ENCODE data around the gene GABARAP.

The GABARAP gene

DNA sequence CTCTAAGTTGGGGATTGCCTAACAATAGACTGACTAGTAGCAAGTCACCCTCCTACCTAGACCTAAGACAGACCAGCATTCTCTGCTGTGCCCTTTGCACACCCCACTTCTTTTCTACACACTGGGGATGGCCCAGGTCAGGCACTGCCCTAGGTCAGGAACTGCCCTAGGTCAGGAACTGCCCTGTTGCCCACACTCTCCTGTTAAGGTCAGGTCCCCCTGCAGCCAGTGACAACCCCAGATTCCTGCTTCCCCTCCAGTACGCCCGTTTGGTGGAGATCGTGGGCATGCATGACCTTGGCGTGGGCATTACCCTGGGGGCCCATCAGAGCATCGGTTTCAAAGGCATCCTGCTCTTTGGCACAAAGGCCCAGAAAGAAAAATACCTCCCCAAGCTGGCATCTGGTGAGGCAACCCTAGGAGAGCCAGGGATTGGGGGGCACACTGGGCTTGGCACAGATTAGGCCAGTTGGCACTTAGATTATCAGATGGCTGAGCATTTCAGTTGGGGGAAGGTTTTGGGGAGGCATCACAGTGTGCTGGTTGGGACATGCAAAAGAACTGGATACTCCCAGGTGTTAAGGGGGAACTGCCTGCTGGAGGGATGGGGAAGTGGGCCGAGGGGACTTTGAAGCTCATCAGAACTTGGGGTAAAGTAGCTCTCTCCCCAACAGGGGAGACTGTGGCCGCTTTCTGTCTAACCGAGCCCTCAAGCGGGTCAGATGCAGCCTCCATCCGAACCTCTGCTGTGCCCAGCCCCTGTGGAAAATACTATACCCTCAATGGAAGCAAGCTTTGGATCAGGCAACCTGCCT is 20.8 kb downstream of the GABARAP start:
- no peak for DNase-seq

DNA sequence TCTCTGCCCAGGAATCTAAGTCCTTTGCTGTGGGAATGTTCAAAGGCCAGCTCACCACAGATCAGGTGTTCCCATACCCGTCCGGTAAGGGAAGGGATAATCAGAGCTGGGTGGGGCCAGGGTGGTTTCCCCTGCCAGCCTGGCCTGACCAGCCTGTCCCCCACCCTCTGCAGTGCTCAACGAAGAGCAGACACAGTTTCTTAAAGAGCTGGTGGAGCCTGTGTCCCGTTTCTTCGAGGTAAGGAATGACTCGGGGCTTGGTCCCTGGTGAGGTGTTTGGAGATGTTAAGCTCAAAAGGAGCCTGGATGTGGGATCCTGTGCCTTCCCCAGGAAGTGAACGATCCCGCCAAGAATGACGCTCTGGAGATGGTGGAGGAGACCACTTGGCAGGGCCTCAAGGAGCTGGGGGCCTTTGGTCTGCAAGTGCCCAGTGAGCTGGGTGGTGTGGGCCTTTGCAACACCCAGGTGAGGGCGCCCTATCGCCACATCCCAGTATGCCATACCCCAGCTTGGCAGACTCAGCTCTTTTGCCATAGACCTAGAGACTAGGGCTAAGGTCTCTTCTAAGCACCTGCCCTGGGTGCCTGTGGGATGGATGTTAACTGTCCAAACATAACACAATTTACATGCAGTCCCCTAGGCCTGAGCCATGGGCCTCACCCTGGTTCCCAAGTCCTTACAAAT is 21.5 kb downstream of the GABARAP start:
- peak; percentile 60 for DNase-seq

DNA sequence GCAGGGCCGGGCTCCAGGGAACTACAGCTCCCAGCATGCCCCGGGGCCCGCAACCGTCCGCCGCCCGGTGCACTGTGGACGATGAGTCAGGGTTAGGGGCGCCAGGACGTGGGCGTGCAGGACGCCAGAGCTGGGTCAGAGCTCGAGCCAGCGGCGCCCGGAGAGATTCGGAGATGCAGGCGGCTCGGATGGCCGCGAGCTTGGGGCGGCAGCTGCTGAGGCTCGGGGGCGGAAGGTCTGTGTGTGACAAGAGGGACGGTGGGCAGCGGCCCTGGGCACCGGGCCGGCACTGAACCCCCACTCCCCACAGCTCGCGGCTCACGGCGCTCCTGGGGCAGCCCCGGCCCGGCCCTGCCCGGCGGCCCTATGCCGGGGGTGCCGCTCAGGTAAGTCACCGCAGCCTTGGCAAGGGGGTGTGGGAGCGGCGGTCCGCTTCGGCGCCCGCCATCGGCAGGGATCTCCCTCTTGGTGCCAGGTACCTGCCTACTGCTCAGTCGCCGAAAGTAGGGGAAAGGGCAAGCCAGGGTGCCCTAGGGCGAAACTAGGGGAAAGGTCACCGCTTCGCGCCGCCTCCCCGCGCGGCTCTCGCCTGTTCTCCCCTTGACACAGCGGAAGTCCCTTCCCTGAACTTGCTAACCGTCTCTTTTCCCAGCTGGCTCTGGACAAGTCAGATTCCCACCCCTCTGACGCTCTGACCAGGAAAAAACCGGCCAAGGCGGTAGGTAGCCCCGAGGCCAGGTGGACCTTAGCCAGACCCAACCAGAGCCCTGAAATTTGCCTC is 22.2 kb downstream of the GABARAP start, which contains the start of the genes ACADVL and DLG4:
Gene ACADVL, plus strand, starts transcription at position 127 of the 781 bp plus-strand sequence. Its CDS starts 47 bp downstream, at position 174.
Gene DLG4, minus strand, starts transcription at position 25 of the 781 bp plus-strand sequence.
- peak; percentile 89 for DNase-seq

DNA sequence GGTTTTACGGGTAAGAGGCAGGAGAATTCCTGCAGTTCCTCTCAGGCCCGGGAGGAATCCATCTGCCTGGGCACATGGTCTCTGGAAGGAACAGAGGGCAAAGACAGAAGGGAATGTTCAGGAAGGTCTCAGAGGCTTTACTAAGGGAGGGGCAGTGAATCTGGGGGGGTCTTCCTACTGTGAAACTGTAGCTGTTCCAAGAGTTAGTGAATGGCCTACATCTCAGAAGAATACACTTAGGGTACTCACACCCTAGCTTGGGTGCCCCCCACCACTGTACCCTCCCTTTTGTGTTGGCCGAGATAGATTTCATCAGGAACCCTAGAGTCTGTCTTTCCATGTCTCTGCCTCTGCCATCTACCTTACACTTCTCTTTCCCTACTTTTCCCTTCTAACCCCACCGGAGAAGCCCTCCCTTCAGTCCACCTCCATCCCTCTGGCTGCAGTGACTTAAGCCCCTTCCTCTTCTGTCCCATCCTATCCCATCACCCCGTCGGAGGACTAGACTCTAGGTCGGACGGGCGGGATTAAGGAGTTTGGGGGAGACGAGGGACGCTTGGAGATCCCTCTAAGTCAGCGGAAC is 22.9 kb downstream of the GABARAP start:
- DNase-seq: no peak

DNA sequence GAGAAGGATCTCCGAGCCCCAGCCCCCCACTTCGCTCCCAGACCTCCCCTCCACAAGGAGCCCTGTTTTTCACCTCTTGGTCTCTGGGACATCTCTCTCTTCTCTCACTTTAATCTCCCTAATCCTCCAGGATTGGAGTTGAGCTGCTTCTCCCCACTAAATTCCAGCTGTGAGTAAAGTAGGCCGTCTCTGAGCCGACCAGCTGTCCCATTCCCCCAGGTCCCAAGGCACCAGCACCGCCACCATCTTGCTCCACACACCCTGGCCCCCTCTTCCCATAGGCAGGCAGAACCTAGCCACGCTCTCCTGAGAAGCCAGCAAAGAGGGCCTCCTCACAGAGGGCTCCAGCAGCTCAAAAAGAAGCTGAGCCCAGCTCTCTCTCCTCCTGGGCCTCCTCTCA is 23.5 kb downstream of the GABARAP start:
- no peak for DNase-seq

DNA sequence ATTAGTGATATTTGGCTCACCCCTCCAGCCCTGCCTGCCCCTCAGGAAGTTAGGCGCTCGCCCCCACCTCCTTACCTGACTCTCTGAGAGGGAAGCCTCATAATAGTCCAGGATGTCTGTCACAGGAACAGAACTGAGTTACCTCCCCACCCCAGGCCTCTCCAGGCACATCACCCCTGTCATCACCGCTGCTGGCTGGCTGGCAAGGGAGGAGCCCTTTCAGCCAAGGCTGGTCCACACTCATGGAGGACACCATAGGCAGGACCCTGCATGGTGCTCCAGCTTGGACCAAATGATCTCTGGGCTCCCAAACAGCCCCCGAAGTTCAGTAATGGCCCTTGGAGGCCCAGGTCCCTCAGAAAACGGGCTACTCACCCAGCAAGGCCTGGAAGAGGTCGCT is 24.1 kb downstream of the GABARAP start:
- no peak for DNase-seq

DNA sequence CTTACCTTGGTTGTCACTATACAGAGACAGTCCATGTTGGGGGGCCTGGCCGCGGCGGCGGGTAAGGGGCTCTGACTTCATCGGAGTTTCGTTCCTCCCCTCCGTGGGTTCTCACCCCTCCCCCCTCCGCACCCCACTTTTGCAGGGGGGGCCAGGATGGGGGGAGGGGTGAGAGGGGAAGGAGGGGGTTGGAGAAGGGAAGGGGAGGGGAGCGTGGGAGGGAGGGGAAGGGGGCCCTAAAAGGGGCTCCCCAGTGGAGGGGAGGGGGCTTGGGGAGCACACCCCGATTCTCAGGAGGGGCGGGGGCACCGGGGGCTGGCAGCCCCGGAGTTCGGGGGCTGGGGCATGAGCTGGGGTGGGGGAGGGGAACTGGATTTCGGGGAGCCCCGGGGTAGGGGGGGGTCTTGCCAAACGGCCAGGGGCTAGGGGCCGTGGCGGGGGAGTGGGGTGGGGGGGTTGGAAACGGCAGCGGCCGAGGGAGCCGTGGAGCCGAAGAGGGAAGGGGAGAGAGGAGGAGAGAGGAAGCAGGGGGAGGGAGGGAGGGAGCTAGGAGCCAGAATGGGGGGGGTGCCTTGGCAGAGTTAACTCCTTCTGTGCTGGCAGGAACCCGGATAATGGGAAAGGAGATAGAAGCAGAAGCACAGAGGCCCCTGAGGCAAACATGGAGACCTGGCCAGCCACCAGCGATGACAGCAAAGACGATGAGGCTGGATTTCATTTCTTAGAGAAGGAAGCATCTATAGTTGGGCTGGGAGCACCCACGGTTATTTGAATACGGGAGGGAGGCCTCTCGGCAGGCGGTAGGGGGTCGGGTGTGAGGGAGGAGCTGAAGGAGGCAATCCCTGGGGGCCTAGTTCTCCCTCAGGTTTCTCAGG is 24.9 kb downstream of the GABARAP start:
- peak; percentile 60 for DNase-seq

DNA sequence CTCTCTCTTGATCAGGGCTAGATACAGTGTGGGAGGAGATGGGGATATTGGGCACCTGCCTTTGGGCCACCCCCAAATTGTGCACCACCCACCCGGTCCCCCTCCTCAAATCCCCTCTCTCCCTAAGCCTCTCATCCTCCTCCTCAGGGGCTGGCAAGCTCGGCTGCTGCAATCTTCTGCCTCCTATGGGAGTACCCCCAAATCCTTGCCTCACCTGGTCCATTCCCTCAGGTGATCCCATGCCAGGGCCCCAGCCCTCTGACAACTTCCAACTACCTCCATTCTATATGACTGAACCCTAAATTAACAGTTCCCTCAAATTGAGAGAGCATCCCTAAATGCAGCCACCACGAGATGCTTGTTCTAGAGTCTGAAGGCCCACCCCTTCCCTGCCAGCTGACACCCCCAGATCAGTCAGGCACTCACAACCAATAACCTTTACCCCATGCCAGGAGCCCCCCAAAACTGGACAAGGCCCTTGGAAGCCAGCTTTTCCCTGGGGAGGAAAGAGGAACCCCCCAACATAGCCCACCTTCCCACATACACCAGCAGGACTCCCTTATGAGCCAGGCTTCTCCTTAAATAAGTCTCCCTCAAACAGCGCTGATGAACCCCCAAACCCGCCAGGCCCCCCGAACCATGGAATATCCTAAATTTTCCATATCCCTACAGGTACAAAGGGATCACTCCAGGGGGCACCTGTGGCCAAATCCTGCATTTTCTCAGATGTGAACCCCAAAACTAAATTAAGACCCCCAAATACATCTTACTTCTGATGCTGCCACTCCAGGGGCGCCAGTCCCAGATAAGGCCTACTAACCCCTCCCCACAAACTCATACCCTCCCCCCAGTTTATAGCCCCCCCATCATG is 25.8 kb downstream of the GABARAP start:
- DNase-seq: no peak

DNA sequence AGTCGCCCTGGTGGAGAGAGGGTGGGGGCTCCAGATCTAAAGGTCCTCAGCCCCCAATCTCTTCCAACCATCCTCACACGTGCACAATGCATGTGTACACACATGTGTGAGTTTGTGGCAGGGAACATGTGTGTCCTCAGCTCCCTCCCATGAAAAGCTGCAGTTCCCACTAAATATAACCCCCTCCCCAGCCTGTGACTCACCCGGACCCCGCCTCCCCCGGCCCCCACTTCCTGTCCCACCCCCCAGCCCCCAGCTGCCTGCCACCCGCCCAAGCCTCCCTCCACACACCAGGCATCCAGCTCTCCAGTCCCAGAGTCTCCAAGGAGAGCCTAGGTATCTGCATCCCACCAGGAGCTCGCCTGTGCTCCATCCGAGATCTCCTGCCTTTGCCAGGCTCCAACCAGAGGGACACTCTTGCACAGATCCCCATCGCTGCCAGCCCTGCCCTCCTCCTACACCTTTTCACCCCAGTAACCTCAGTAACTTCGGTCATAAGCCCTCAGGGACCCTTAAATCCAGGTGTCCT is 26.5 kb downstream of the GABARAP start:
- DNase-seq: no peak

DNA sequence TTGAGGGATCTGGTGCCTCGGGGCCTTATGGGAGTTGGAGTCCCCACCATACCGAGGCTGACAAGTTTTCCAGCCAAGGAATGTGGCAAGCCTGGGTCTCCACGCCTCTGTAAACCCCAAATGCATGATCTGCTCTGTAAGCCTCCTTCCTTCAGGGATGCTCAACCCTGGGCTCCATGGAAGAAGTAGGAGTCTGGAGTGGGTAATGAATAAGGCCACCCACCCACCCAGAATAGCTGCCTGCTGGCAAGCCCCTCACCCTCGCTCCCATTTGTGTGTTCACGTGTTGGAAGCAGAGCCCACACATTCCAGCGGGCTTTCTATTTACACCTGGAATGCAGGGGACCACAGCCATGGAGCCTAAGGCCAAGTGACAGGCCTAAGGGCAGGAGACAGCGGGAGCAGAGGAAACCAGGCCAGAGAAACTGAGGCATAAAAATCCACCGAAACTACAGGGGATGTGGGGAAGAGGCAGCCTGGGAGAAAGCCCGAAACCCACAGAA is 27.1 kb downstream of the GABARAP start:
- DNase-seq: no peak

DNA sequence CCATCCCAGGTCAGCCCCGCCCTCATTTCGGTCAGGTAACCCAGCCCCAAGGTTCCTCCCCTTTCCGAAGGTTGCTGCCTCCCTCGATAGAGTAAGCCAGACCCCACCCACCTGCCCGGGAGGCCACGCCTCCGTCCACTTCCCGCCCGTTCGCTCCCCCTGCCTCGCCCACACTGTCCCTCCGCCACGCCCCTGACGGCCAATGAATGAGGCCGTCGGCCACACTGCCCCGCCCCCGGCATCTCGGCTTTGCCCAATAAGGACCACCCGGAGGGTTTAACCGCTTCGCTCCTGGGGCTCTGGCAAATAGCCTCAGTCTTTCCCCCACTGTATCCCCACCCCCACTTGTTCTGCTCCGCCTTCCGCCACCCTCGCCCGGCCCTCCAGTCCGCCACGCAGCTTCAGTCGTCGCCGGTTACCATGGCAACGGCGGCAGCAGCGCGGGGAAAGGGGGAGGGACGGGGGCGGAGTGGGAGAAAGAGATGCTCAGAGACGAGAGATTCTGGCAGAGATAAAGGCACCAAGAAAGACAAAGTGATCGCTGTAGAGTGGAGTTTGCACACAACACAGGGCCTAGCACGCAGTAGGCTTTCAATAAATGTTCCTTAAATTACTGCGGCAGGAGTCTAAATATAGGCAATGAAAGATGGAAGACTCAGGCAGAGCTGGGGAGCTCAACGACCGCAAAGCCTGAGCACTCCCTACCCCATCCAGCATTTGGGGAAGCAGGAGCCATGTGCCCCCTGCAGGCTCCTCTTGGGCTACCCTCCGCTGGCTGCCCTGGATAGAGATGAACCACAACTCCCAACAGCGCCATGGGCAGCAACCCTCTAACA is 27.7 kb downstream of the GABARAP start:
- DNase-seq: peak; percentile 94

DNA sequence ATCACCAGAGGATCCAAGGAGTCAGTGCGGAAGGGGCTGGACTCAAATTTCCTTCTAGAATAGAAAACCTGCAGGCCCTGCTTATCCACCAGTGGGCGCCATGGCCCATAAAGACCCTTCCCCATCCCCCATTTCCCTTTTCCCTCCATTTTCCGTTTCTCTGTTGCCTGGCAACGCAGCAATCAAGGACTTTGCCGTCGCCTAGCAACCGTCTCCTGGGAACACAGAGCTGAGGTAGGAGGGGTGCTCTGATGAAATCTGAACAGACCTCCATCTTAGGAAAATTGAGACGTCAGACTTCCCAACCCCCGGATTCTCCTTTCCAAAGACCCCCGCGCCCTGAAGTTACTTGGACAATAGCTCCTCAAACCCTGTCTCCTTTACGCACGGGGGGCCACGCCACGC is 28.4 kb downstream of the GABARAP start:
- peak; percentile 50 for DNase-seq

DNA sequence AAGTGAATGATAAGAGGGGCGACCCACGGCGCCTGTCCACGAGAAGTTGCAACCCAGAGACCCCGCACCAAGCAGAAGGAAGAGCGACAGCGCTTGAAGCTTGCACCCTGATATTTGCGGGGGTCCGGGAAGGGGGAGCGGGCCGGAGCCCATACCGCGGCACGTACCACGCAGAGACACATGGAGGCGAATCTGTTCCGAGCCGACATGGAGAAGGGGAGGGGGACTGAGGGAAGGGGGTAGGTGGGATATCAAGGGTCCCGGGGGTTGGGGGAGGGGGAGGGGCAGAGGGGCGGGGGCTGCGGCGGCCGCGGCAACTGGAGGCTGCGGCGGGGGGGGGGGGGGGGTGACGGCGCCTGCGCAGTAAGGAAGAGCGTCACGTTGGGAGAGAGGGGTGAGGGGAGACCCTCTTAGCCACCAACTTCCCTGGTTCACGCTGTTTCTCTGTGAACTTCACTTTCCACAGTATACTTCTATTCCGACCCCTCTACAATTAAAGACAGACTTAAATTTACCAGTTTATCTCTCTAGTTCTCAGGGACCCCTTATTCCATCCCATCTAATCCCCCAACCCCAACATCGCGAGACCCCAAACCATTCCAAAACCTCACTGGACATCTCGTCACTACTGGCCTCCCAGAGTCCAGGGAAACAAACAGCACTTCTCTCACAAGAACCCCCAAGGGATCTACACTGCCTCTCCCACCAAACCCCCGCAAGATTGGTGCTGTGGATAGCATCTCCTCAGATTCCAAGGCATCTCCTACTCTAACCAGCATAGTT is 30.6 kb downstream of the GABARAP start:
- no peak for DNase-seq

DNA sequence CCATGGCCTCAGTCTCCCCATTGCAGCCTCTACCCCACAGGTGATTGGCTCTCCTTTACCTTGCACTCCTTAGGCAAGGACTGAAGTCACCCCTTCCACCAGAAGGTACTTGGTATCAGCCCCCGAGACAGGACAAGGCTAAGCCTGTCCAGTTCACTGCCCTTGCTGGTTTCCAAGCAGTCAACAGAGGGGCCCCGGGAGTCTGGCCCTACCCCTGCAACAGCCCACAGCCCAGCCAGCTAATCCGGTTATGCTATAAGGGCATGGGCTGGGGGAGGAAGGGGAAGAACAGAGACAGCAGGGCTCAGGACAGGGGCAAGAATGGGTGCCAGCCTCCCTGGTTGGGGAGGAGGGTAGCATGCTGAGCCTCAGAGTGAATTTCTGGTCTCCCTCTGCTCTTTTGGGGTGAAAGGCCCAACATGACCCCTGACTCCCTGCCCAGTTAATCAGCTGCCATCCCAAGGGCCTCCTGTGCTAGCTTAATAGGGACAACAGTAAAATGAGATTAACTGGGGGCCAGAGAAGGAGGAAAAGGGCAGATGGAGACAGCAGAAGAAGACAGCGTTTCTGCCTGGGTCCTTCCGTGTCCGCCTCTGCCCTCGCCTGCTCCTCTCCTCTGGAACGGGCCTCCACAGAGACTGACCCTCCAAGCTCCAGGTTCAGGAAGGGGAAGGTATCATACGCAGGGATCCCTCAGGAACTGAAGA is 33.3 kb downstream of the GABARAP start:
- no peak for DNase-seq

DNA sequence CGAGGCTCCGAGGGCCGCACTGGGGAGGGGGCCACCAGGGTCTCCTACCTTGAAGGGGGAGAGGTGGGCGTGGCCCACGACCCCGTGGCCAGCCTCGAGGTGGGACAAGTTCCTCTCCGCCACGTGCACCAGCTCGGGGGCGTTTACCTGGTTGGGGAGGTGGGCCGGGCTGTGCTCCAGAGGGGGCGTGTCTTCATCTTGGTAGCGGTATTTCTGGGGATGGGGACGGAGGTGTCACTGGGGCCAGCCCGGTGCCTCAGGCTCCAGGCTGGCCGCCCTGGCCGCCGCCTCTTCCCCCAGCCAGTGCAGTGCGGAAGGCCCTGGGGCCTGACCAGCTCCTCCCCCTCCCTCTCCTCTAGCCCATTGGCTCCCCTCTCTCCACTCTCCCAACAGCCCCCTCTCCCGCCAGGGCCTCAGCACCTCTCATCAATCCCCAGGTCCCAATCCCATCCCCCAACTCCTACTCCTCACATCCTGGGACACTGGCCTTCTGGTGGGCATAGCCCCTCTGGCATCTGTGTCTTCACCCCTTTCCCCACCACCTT is 34.1 kb downstream of the GABARAP start:
- DNase-seq: no peak

DNA sequence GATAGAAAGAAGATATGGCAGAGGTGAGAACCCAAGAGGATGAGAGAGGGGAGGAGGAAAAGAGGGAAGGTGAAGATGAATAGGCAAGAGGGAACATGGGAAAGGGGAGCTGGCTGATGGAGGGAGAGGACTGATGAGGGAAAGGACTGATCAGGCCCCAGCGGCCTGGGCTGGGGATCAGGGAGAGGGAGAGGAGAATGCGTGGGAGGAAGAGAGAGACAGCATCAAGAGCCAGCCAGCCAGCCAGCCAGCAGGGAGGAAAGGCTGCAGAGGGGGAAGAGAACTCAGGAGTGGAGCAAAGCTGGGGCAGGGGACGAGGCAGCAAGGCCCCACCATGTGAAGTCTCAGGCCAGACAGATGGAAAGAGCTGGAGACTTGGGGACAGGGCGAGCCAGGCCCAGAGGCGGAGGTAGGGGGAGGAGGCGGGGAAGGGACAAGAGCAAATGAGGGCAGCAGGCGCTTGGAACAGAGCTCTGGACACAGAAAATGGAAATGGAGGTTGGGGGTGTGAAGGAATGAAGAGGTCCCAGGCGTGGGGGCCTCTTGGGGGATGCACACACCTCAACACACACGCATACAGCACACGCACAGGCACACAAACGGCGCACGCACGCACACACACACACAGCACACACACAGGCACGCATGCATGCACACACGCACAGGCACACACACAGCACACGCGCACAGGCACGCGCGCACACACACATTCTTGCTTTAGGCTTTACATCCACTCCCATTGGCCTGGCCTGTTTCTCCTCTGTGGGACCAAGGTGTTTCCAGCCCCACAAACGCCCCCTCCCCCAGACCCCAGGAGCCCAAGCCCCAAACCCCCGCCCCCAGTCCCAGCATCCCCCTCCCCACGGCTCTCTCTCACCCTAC is 34.9 kb downstream of the GABARAP start:
- DNase-seq: no peak

DNA sequence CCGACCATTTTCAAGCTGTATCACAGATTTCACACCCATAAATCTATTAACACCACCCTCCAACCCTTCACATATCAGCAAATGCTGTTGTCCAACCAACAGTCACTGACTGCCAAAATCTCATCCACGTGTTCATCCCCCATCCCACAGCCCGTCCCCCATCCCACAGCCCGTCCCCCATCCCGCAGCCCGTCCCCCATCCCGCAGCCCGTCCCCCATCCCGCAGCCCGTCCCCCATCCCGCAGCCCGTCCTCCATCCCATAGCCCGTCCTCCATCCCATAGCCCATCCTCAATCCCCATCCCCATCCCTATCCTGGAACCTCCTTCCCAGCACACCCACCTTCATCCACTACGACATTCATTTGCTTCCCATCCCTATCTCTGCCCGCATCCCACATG is 36.7 kb downstream of the GABARAP start:
- DNase-seq: no peak
